ENCODE data around the gene STX19.

DNA sequence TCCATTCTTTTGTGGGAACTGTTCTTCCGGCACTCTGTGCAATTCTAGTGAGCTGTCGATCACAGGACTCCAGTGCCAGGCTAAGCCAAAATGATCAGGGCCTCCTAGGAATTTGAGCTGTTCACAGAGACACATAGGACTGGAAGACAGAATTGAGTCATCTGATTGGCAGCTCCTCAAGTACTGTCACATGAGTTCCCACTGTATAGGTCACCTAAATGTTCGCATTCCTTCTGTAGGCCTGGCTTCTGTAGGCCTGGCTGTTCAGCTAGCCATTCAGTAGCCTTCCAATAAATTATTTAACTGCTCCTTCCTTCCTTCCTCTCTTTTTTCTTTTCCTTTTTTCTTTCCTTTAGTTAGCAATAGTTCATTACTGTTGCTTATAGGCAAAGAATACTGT is 59.0 kb downstream of the STX19 start:
- TF ChIP-seq, protein P1, sequence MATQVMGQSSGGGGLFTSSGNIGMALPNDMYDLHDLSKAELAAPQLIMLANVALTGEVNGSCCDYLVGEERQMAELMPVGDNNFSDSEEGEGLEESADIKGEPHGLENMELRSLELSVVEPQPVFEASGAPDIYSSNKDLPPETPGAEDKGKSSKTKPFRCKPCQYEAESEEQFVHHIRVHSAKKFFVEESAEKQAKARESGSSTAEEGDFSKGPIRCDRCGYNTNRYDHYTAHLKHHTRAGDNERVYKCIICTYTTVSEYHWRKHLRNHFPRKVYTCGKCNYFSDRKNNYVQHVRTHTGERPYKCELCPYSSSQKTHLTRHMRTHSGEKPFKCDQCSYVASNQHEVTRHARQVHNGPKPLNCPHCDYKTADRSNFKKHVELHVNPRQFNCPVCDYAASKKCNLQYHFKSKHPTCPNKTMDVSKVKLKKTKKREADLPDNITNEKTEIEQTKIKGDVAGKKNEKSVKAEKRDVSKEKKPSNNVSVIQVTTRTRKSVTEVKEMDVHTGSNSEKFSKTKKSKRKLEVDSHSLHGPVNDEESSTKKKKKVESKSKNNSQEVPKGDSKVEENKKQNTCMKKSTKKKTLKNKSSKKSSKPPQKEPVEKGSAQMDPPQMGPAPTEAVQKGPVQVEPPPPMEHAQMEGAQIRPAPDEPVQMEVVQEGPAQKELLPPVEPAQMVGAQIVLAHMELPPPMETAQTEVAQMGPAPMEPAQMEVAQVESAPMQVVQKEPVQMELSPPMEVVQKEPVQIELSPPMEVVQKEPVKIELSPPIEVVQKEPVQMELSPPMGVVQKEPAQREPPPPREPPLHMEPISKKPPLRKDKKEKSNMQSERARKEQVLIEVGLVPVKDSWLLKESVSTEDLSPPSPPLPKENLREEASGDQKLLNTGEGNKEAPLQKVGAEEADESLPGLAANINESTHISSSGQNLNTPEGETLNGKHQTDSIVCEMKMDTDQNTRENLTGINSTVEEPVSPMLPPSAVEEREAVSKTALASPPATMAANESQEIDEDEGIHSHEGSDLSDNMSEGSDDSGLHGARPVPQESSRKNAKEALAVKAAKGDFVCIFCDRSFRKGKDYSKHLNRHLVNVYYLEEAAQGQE (IDR thresholded peaks at IDR 0.05; ENCODE audit: insufficient read depth in 1 of 2, low read depth in 2 of 2, low read length in 2 of 2) = no peak
- TF ChIP-seq POLR2AphosphoS5 (IDR thresholded peaks at IDR 0.05; ENCODE audit: low read depth, low read length) (no peak), SIN3A (IDR thresholded peaks at IDR 0.05; ENCODE audit: borderline replicate concordance, insufficient read depth, low read length) (no peak), TAF1 (IDR thresholded peaks at IDR 0.05; ENCODE audit: borderline replicate concordance, insufficient read depth, low read length) (no peak), FOXP2 (optimal IDR thresholded peaks at IDR 0.05; ENCODE audit: borderline replicate concordance, extremely low read depth, extremely low read length, insufficient read depth) (no peak)
